Smooth muscle cell (in vitro differentiated cells): ENCODE results near the gene ATCAY. TPM values are rescaled to one million over a fixed set of nuclear protein-coding genes. Genes with fewer than 3 reads are reported as not detected.

ENCODE experiments used
- DNase-seq: peaks from one replicate; lab custom pipeline; 2025; ENCODE audit not compliant: unreplicated experiment; lab: John Stamatoyannopoulos, UW
- H2AFZ ChIP-seq: fragments of 200-600 bp; sonication (generic); 2 replicates; pipeline ENCODE4 v1.6.0; 2016; ENCODE audit warnings: antibody characterized with exemption, low read depth, mild to moderate bottlenecking
- H3F3A ChIP-seq: fragments of 200-600 bp; sonication (generic); 2 replicates; pipeline ENCODE4 v1.6.0; 2017; ENCODE audit warnings: antibody characterized with exemption, low read depth
- H3K27ac ChIP-seq: fragments of 200-600 bp; sonication (generic); 2 replicates; pipeline ENCODE4 v1.5.1; 2016; ENCODE audit warnings: low read depth, mild to moderate bottlenecking
- H3K27me3 ChIP-seq: fragments of 200-600 bp; sonication (generic); 2 replicates; pipeline ENCODE4 v1.6.1; 2016; ENCODE audit warnings: low read depth, mild to moderate bottlenecking
- H3K36me3 ChIP-seq: fragments of 200-600 bp; sonication (generic); 2 replicates; pipeline ENCODE4 v1.5.1; 2016; ENCODE audit warnings: low read depth
- H3K4me1 ChIP-seq: fragments of 200-600 bp; sonication (generic); 2 replicates; pipeline ENCODE4 v1.5.1; 2016; ENCODE audit warnings: low read depth
- H3K4me2 ChIP-seq: fragments of 200-600 bp; sonication (generic); 2 replicates; pipeline ENCODE4 v1.6.0; 2016; ENCODE audit warnings: mild to moderate bottlenecking
- H3K4me3 ChIP-seq: fragments of 200-600 bp; sonication (generic); 2 replicates; pipeline ENCODE4 v1.5.1; 2016; ENCODE audit warnings: mild to moderate bottlenecking
- H3K79me2 ChIP-seq: fragments of 200-600 bp; sonication (generic); 2 replicates; pipeline ENCODE4 v1.6.0; 2016; ENCODE audit warnings: low read depth, mild to moderate bottlenecking
- H3K9ac ChIP-seq: fragments of 200-600 bp; sonication (generic); 2 replicates; pipeline ENCODE4 v1.6.0; 2016; ENCODE audit warnings: low read depth
- H3K9me3 ChIP-seq: fragments of 200-600 bp; sonication (generic); replicated peaks from 2 replicates; pipeline ENCODE4 v1.5.1; 2016; ENCODE audit warnings: low read depth
- H4K20me1 ChIP-seq: fragments of 200-600 bp; sonication (generic); 2 replicates; pipeline ENCODE4 v1.6.0; 2016; ENCODE audit warnings: low read depth
- WGBS: methylation state at CpG from one replicate; pipeline ENCODE4 v1.1.7; 2016; ENCODE audit warnings: low lambda C conversion rate; 5-methylcytosine and 5-hydroxymethylcytosine counted together
- polyA plus RNA-seq: library from polyadenylated mRNA; unstranded; fragments of >200 nt; fragmentation: Nextera tagmentation; extraction: Ambion mirVana; gene quantifications from 2 replicates; pipeline ENCODE4 v1.2.1, GENCODE V29; 2016
- total RNA-seq: library from RNA; depleted of rRNA; stranded (reverse); fragments of >200 nt; gene quantifications from 2 replicates; pipeline ENCODE4 v1.2.3, GENCODE V29; 2014
- TF ChIP-seq, protein P1 (sequence below): fragments of 200-600 bp; sonication (generic); IDR thresholded peaks from 2 replicates; pipeline ENCODE4 v1.5.1; 2017; ENCODE audit warnings: borderline replicate concordance, mild to moderate bottlenecking, antibody characterized with exemption; ENCODE audit not compliant: insufficient read depth, poor library complexity, severe bottlenecking

The ATCAY gene
- total and polyA plus RNA-seq, 2 experiments from 2014 or later, result 0.09 to 1.1 TPM

- no peak overlapping the region for H3K4me2 ChIP-seq
- no peak overlapping the region for H2AFZ ChIP-seq
- H3F3A ChIP-seq, result no peaks in the 10 kb centered on the region
- WGBS, result 47% methylated on average over 5 of the region's 5 CpGs
- no peaks in the 10 kb centered on the region for H3K79me2 ChIP-seq
- no peaks in the 10 kb centered on the region for H3K36me3 ChIP-seq
- TF ChIP-seq, protein P1, sequence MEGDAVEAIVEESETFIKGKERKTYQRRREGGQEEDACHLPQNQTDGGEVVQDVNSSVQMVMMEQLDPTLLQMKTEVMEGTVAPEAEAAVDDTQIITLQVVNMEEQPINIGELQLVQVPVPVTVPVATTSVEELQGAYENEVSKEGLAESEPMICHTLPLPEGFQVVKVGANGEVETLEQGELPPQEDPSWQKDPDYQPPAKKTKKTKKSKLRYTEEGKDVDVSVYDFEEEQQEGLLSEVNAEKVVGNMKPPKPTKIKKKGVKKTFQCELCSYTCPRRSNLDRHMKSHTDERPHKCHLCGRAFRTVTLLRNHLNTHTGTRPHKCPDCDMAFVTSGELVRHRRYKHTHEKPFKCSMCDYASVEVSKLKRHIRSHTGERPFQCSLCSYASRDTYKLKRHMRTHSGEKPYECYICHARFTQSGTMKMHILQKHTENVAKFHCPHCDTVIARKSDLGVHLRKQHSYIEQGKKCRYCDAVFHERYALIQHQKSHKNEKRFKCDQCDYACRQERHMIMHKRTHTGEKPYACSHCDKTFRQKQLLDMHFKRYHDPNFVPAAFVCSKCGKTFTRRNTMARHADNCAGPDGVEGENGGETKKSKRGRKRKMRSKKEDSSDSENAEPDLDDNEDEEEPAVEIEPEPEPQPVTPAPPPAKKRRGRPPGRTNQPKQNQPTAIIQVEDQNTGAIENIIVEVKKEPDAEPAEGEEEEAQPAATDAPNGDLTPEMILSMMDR, result peak; percentile 19
- DNase-seq, result no peak
- no peaks in the 10 kb centered on the region for H3K27me3 ChIP-seq
- no peak overlapping the region for H3K27ac ChIP-seq
- H3K9me3 ChIP-seq, result no peaks in the 10 kb centered on the region
- no peak overlapping the region for H3K4me3 ChIP-seq
- no peak overlapping the region for H3K9ac ChIP-seq
- H3K4me1 ChIP-seq, result no peaks in the 10 kb centered on the region
- no peaks in the 10 kb centered on the region for H4K20me1 ChIP-seq
Measured at GRCh38 chr19:3849092-3849491, 31.4 kb upstream of the ATCAY start.

GRCh38 chr19:3849787-3850186 is 30.7 kb upstream of the ATCAY start:
- TF ChIP-seq, protein P1, result no peak
- Histone ChIP-seq H3K27me3 (no peaks in the 10 kb centered on the region), H3F3A (no peaks in the 10 kb centered on the region), H3K36me3 (no peaks in the 10 kb centered on the region), H3K79me2 (no peaks in the 10 kb centered on the region), H3K4me1 (no peaks in the 10 kb centered on the region), H2AFZ (no peak overlapping the region), H3K27ac (no peak overlapping the region), H3K4me2 (no peak overlapping the region), H3K9me3 (no peaks in the 10 kb centered on the region), H3K9ac (no peak overlapping the region), H3K4me3 (no peak overlapping the region), H4K20me1 (no peaks in the 10 kb centered on the region)
- 94% methylated on average over 12 of the region's 12 CpGs for WGBS
- DNase-seq, result no peak

DNA sequence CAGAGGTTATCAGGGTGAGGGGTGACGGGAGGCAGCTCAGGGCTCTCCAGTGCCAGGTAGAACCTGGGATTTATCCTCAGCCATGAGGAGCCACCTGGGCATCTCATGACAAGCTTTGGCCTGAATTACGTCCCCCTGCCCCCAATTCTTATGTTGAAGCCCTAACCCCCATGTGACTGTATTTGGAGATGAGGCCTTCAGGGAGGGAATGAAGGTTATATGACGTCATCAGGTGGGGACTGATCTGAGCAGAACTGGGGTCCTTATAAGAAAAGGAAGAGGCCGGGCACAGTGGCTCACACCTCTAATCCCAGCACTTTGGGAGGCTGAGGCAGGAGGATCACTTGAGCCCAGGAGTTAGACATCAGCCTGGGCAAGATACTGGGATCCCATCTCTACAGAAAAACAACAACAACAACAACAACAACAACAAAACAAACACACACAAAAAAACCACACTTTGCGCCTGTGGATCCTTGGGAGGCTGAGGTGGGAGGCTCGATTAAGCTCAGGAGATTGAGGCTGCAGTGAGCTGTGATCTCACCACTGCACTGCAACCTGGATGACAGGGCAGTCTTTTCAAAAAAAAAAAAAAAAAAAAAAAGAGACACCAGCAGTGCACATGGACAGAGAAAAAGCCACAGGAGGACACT is 30.0 kb upstream of the ATCAY start:
- Histone ChIP-seq H3K9ac (no peak overlapping the region), H3K27ac (no peak overlapping the region), H3K27me3 (no peaks in the 10 kb centered on the region), H2AFZ (no peak overlapping the region), H3K4me3 (no peak overlapping the region), H4K20me1 (no peaks in the 10 kb centered on the region), H3K4me2 (no peak overlapping the region), H3K4me1 (no peaks in the 10 kb centered on the region), H3K36me3 (no peaks in the 10 kb centered on the region), H3K9me3 (no peaks in the 10 kb centered on the region), H3K79me2 (no peaks in the 10 kb centered on the region), H3F3A (no peaks in the 10 kb centered on the region)
- no peak for DNase-seq
- 82% methylated on average over 6 of the region's 6 CpGs for WGBS
- TF ChIP-seq, protein P1, result no peak
